IMR-90 (cell line): Measurements from ENCODE around the gene TENM4. TPM values are rescaled to one million over a fixed set of nuclear protein-coding genes. Genes with fewer than 3 reads are reported as not detected.

Experiments used
- ATAC-seq: fragments of 200-7000 bp; cut with Tn5 transposase; 2 replicates; pipeline ENCODE4 v1.9.1; 2020; ENCODE audit warnings: low read depth, mild to moderate bottlenecking, moderate library complexity
- BruUV-seq: library from RNA; stranded (reverse); fragments of 400-500 nt; replicated peaks from 2 replicates; lab custom pipeline; 2021; lab: Mats Ljungman, UMichigan
- CTCF ChIA-PET: fragments of 300-600 bp; formaldehyde crosslinking; extraction: SDS; loops from one replicate; lab custom pipeline; 2021; ENCODE audit warnings: antibody characterized with exemption; lab: Yijun Ruan, JAX
- POLR2A ChIA-PET: fragments of 300-600 bp; sonication (Branson Sonifier 250); formaldehyde crosslinking; loops from one replicate; lab custom pipeline; 2022; ENCODE audit warnings: antibody characterized with exemption; ENCODE audit not compliant: unreplicated experiment; lab: Charles Lee
- DNase-seq: peaks from one replicate; pipeline ENCODE4 v3.0.0; 2013
- H2AFZ ChIP-seq: replicated peaks from 2 replicates; pipeline ENCODE3; 2013; ENCODE audit warnings: low read length, mild to moderate bottlenecking; ENCODE audit not compliant: poor library complexity
- H2AK5ac ChIP-seq: 2 replicates; pipeline ENCODE4 v1.6.1; 2013; ENCODE audit warnings: low read depth, low read length, inconsistent platforms
- H2AK9ac ChIP-seq: replicated peaks from 2 replicates; pipeline ENCODE3; 2013; ENCODE audit warnings: mild to moderate bottlenecking, low read depth, low read length, moderate library complexity; ENCODE audit not compliant: poor library complexity
- H2BK120ac ChIP-seq: 2 replicates; pipeline ENCODE4 v1.6.1; 2013; ENCODE audit warnings: low read depth, low read length, inconsistent platforms
- H2BK15ac ChIP-seq: 3 replicates; pipeline ENCODE4 v1.6.1; 2013; ENCODE audit warnings: low read depth, low read length, inconsistent platforms
- H2BK20ac ChIP-seq: 2 replicates; pipeline ENCODE4 v1.6.1; 2013; ENCODE audit warnings: low read depth, mild to moderate bottlenecking, inconsistent platforms, low read length, moderate library complexity
- H2BK5ac ChIP-seq: 2 replicates; pipeline ENCODE4 v1.6.1; 2013; ENCODE audit warnings: mild to moderate bottlenecking, low read depth, low read length, inconsistent platforms; ENCODE audit not compliant: poor library complexity, severe bottlenecking
- H3K14ac ChIP-seq: replicated peaks from 2 replicates; pipeline ENCODE4 v1.6.1; 2013; ENCODE audit warnings: low read depth, low read length, inconsistent platforms
- H3K18ac ChIP-seq: 2 replicates; pipeline ENCODE4 v1.6.1; 2013; ENCODE audit warnings: low read depth, low read length, control low read depth
- H3K23ac ChIP-seq: 2 replicates; pipeline ENCODE4 v1.6.1; 2013; ENCODE audit warnings: low read depth, low read length, inconsistent platforms
- H3K27ac ChIP-seq: 2 replicates; pipeline ENCODE4 v1.5.1; 2013; ENCODE audit warnings: mild to moderate bottlenecking, control low read depth, low read length; ENCODE audit not compliant: insufficient read depth
- H3K27me3 ChIP-seq: 2 replicates; pipeline ENCODE4 v1.6.1; 2013; ENCODE audit warnings: low read length; ENCODE audit not compliant: control insufficient read depth, insufficient read depth
- H3K36me3 ChIP-seq: 2 replicates; pipeline ENCODE4 v1.6.1; 2013; ENCODE audit warnings: low read length, mixed read lengths; ENCODE audit not compliant: control insufficient read depth, insufficient read depth
- H3K4ac ChIP-seq: 2 replicates; pipeline ENCODE4 v1.6.1; 2013; ENCODE audit warnings: low read depth, low read length, inconsistent platforms
- H3K4me1 ChIP-seq: 2 replicates; pipeline ENCODE4 v1.6.1; 2013; ENCODE audit warnings: low read length, mixed read lengths; ENCODE audit not compliant: control insufficient read depth, insufficient read depth
- H3K4me2 ChIP-seq: 2 replicates; pipeline ENCODE4 v1.6.1; 2013; ENCODE audit warnings: low read depth, mild to moderate bottlenecking, control low read depth, low read length, moderate library complexity
- H3K4me3 ChIP-seq: 2 replicates; pipeline ENCODE4 v1.5.1; 2013; ENCODE audit warnings: low read depth, mild to moderate bottlenecking, control low read depth, low read length, moderate library complexity; ENCODE audit not compliant: insufficient read depth
- H3K56ac ChIP-seq: 2 replicates; pipeline ENCODE4 v1.6.1; 2013; ENCODE audit warnings: low read length, inconsistent platforms; ENCODE audit not compliant: insufficient read depth; ENCODE audit errors: extremely low read depth
- H3K79me1 ChIP-seq, 2 experiments: 2 replicates each; pipeline ENCODE4 v1.6.1; 2013; ENCODE audit warnings: low read length in 2 of 2, inconsistent platforms in 1 of 2, low read depth in 1 of 2
- H3K9ac ChIP-seq: 2 replicates; pipeline ENCODE4 v1.6.1; 2013; ENCODE audit warnings: low read depth, low read length, control low read depth
- H3K9me1 ChIP-seq: 2 replicates; pipeline ENCODE4 v1.6.1; 2013; ENCODE audit warnings: low read length, inconsistent platforms; ENCODE audit not compliant: insufficient read depth
- H3K9me3 ChIP-seq: 2 replicates; pipeline ENCODE4 v1.6.1; 2013; ENCODE audit warnings: low read length; ENCODE audit not compliant: control insufficient read depth, insufficient read depth
- H4K20me1 ChIP-seq: 2 replicates; pipeline ENCODE4 v1.6.1; 2013; ENCODE audit warnings: low read length, inconsistent platforms; ENCODE audit not compliant: insufficient read depth
- H4K5ac ChIP-seq: 2 replicates; pipeline ENCODE4 v1.6.1; 2013; ENCODE audit warnings: mild to moderate bottlenecking, low read depth, low read length, control low read depth
- H4K8ac ChIP-seq, 2 experiments: 2 replicates each; pipeline ENCODE4 v1.6.1; 2013; ENCODE audit warnings: low read depth in 2 of 2, low read length in 2 of 2, control low read depth in 1 of 2, inconsistent platforms in 1 of 2
- H4K91ac ChIP-seq: 2 replicates; pipeline ENCODE4 v1.6.1; 2013; ENCODE audit warnings: low read depth, low read length, inconsistent platforms; ENCODE audit not compliant: insufficient read depth
- BHLHE40 ChIP-seq: fragments of 150-350 bp; IDR thresholded peaks from 2 replicates; pipeline ENCODE4 v1.6.1; 2016; ENCODE audit warnings: mild to moderate bottlenecking, low read depth, low read length
- CHD1 ChIP-seq: IDR thresholded peaks from 2 replicates; pipeline ENCODE4 v1.6.1; 2012; ENCODE audit warnings: low read depth, low read length, improper control_type of control experiment
- FOS ChIP-seq: fragments of 150-350 bp; IDR thresholded peaks from 2 replicates; pipeline ENCODE4 v1.6.1; 2016; ENCODE audit warnings: low read depth, low read length
- MAFK ChIP-seq: IDR thresholded peaks from 2 replicates; pipeline ENCODE4 v1.6.1; 2012; ENCODE audit warnings: low read depth, low read length, improper control_type of control experiment
- MXI1 ChIP-seq: IDR thresholded peaks from 2 replicates; pipeline ENCODE4 v1.6.1; 2012; ENCODE audit warnings: low read depth, mild to moderate bottlenecking, low read length, moderate library complexity, borderline replicate concordance
- NFE2L2 ChIP-seq: fragments of 150-350 bp; IDR thresholded peaks from 2 replicates; pipeline ENCODE4 v1.6.1; 2016; ENCODE audit warnings: low read depth, mild to moderate bottlenecking, low read length
- POLR2A ChIP-seq: IDR thresholded peaks from 2 replicates; pipeline ENCODE4 v1.6.1; 2012; ENCODE audit warnings: mild to moderate bottlenecking, low read depth, low read length
- RAD21 ChIP-seq: IDR thresholded peaks from 2 replicates; pipeline ENCODE4 v1.6.1; 2012; ENCODE audit warnings: low read length, improper control_type of control experiment
- SMC3 ChIP-seq: fragments of 150-350 bp; IDR thresholded peaks from 2 replicates; pipeline ENCODE4 v1.6.1; 2016; ENCODE audit warnings: low read depth, mild to moderate bottlenecking, antibody characterized with exemption, low read length, moderate library complexity
- WGBS, 2 experiments: methylation state at CpG; one replicate each; pipeline versions ENCODE4 v1.1.5 to v1.1.7; 2013; ENCODE audit warnings: missing lambda C conversion rate in 2 of 2; ENCODE audit not compliant: insufficient read length in 1 of 2; ENCODE audit errors: extremely low coverage in 2 of 2; 5-methylcytosine and 5-hydroxymethylcytosine counted together
- dilution Hi-C: fragments of 300-500 bp; cut with HindIII; formaldehyde crosslinking; loops from one replicate; pipeline ENCODE4 v1.14.3; 2018; ENCODE audit warnings: low sequenced_read_pairs; ENCODE audit not compliant: unreplicated experiment
- in situ Hi-C: fragments of 300-500 bp; cut with MboI; formaldehyde crosslinking; loops from 3 replicates; pipeline ENCODE4 v1.14.3; 2019; ENCODE audit warnings: low sequenced_read_pairs, inconsistent platforms, mixed read lengths
- intact Hi-C: fragments of 100-400 bp; cut with micrococcal nuclease; formaldehyde crosslinking; loops from 2 replicates; pipeline ENCODE4 v1.10.0; 2022
- polyA plus RNA-seq, 3 experiments: library from polyadenylated mRNA; depleted of rRNA; stranded (reverse); fragments of >200 nt; gene quantifications; 2 replicates each; pipeline ENCODE4 v1.2.3, GENCODE V29; 2012; ENCODE audit warnings: low replicate concordance in 1 of 3
- total RNA-seq: library from RNA; depleted of rRNA; stranded (reverse); fragments of >200 nt; gene quantifications from 2 replicates; pipeline ENCODE4 v1.2.3, GENCODE V29; 2012
- TF ChIP-seq, protein P1 (sequence below): conservative IDR thresholded peaks from 2 replicates; pipeline ENCODE4 v1.5.1; 2012; ENCODE audit warnings: mild to moderate bottlenecking, low read depth, low read length, improper control_type of control experiment
- TF ChIP-seq, protein P2 (sequence below): fragments of 150-350 bp; IDR thresholded peaks from 2 replicates; pipeline ENCODE4 v1.6.1; 2017; ENCODE audit warnings: mild to moderate bottlenecking, antibody characterized with exemption, low read length, low read depth

Gene TENM4
- total and polyA plus RNA-seq, 2 of the 4 experiments (the other 2 are of a cell fraction): 7.4 to 9.0 TPM

- TF ChIP-seq, protein P1, sequence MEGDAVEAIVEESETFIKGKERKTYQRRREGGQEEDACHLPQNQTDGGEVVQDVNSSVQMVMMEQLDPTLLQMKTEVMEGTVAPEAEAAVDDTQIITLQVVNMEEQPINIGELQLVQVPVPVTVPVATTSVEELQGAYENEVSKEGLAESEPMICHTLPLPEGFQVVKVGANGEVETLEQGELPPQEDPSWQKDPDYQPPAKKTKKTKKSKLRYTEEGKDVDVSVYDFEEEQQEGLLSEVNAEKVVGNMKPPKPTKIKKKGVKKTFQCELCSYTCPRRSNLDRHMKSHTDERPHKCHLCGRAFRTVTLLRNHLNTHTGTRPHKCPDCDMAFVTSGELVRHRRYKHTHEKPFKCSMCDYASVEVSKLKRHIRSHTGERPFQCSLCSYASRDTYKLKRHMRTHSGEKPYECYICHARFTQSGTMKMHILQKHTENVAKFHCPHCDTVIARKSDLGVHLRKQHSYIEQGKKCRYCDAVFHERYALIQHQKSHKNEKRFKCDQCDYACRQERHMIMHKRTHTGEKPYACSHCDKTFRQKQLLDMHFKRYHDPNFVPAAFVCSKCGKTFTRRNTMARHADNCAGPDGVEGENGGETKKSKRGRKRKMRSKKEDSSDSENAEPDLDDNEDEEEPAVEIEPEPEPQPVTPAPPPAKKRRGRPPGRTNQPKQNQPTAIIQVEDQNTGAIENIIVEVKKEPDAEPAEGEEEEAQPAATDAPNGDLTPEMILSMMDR: no peak
- TF ChIP-seq NFE2L2 (no peak), MXI1 (no peak), FOS (no peak), RAD21 (no peak), POLR2A (no peak), CHD1 (no peak), BHLHE40 (no peak), SMC3 (no peak), MAFK (no peak)
- TF ChIP-seq, protein P2, sequence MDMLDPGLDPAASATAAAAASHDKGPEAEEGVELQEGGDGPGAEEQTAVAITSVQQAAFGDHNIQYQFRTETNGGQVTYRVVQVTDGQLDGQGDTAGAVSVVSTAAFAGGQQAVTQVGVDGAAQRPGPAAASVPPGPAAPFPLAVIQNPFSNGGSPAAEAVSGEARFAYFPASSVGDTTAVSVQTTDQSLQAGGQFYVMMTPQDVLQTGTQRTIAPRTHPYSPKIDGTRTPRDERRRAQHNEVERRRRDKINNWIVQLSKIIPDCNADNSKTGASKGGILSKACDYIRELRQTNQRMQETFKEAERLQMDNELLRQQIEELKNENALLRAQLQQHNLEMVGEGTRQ: no peak
- Histone ChIP-seq H2BK20ac (no peak overlapping the region), H3K4me1 (no peaks in the 10 kb centered on the region), H4K91ac (no peak overlapping the region), H3K27me3 (0 out of 2 replicates have a peak, but pooled peaks cover 3% of the 10 kb centered on the region), H4K20me1 (no peaks in the 10 kb centered on the region), H2BK15ac (no peak overlapping the region), H3K9me3 (no peaks in the 10 kb centered on the region), H3K79me1 (no peaks in the 10 kb centered on the region), H3K4me3 (no peak overlapping the region), H4K5ac (no peak overlapping the region), H3K23ac (no peak overlapping the region), H3K14ac (no peak overlapping the region), H3K36me3 (no peaks in the 10 kb centered on the region), H3K56ac (no peak overlapping the region), H2AK5ac (no peak overlapping the region), H3K4ac (no peak overlapping the region), H2BK120ac (no peak overlapping the region), H2BK5ac (no peak overlapping the region), H2AFZ (no peak overlapping the region), H3K9me1 (peaks cover 4% of the 10 kb centered on the region; the same call in 1 of the 2 replicates), H3K18ac (no peak overlapping the region), H4K8ac (no peak overlapping the region), H3K9ac (no peak overlapping the region), H3K27ac (no peak overlapping the region), H3K4me2 (no peak overlapping the region), H2AK9ac (no peak overlapping the region)
- dilution Hi-C loops (no loop called here), in situ Hi-C loops (no loop called here), intact Hi-C loops (no loop called here)
- WGBS, 2 experiments: no CpG with 5 or more reads among the region's 1 CpG
- no peak for ATAC-seq
- no TSS peak for BruUV-seq
- no peak for DNase-seq
- ChIA-PET CTCF (no interaction called here), POLR2A (no interaction called here)
Measured at GRCh38 chr11:78914503-78914902, 526.3 kb downstream of the TENM4 start.
